ENCODE data around the gene GABRG3.

DNA sequence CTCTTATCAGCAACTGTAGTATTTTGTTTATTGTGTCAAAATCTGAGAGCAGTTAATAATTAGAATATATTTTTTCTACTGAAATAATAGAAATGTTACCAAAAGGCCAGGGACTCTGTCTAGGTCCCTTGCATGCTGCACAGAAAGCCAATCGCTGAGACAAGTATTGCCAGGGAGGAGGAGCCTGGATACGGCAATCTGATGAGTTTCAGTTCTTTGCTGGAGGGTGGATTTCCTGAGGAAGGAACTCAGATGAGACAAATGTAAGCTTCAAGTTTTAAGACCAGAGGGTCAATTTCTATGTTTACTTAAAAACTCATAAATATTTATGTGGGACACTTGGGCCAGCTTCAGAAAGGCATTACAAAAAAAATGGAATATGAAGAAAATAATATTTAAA lies 252.2 kb downstream of the GABRG3 start:
- TF ChIP-seq REST (IDR thresholded peaks at IDR 0.05; ENCODE audit: insufficient read depth in 1 of 2, low read depth in 2 of 2, low read length in 2 of 2) (no peak), POLR2AphosphoS5 (IDR thresholded peaks at IDR 0.05; ENCODE audit: low read depth, low read length) (no peak), FOXP2 (optimal IDR thresholded peaks at IDR 0.05; ENCODE audit: borderline replicate concordance, extremely low read depth, extremely low read length, insufficient read depth) (no peak), SIN3A (IDR thresholded peaks at IDR 0.05; ENCODE audit: borderline replicate concordance, insufficient read depth, low read length) (no peak)

Data from PFSK-1 (cell line).